Islet precursor cell (in vitro differentiated cells): ENCODE results near the gene LRP2.
"Not testable (repeated sequence)": the region's sequence is repeated elsewhere in the genome, so short reads cannot be mapped to it uniquely, and the experiment has no call there.

Experiments
- DNase-seq: peaks from one replicate; pipeline ENCODE4 v3.0.0-alpha.2; 2018

The LRP2 gene

DNA sequence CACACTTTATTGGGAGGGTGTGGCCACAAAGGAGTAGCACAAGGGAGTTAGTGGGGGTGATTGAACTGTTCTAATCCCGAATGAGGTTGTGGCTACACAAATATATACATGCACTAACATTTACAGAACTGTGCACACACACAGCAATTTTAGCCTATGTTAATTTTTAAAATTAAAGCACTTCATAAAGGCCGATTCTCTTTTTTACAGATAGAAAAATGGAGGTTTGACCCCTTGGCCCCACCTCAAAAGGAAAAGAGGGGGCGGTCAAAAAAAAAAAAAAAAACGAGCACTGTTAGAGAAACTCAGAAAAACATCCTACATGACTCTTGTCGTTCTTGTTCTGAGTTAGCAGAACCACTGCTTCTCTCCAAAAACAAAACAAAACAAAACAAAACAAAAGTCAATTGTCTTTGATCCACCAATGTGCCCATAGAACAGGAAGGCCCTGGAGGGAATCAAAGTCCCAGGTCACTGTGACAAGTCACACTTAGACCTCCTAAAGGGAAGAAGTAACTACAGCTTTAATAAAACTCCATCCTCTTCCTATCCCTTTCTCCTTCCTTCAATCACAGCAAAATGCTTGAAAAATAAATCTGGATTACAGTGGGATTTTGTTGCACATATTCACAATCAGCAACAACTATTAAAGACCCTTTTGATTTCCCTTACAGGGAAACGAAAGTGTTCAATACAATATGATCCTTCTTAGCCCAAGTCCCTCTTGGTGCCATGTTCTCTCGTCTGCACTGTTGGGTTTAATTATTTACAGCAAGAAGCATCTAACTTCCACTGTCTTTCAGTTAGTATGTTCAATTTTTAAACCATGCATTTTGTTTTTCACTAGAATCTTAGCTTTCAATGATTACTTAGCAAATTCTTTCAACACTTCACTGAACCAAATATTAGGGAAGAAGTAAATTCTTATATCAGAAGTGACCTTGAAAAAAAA, 16.6 kb downstream of the LRP2 start:
- DNase-seq: no peak

DNA sequence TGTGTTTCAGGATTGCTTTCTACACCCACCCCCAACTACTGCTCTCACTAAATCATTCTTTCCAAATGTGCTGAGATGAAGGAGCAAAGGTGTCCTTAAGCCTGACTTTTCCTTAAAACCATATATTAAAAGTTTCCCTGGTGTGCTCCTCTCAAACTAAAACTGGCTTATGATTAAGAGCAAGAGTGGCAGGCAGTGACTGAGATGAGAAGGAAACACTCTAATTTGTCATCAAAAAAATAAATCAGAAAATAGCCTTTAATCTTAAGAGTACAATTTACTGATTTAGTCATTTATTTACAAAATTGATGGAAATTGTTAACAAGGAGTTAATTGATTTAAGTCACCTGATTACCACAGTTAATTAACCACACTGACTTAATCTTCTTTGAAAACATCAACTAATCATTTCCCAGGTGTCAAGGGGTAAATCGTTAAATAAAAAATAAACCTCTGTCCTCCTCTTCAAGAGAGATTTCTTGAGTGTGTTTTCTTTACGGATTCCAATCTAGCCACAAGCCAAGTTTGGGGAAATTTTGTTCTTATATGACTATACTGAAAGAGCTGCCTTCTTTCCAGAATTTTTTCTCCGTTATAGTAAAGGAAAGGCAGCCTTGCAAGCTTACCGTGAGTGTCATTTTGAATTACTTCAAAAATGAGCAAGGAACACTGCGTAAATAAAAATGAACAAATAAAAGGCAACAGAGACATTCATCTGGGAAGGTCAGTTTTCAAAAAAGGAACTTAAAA, 17.4 kb downstream of the LRP2 start:
- DNase-seq: no peak

DNA sequence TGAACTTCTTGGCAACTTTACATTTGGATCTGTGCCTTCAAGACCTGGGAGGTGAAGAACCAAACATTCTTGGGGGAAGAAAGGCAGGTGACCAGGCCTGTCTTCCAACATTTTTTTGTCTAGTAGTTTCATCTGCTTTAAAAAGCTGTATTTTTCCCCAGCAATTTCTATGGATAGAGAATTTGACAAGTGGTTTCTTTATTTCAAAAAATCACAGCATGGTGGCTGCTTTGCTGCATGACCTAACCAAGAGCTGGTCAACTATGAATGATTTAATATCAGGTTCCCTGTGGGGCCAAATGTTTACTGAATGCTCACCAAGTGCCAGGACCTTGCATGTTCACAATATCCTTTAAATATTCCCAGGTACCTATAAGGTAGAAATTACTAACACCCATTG, 19.1 kb downstream of the LRP2 start:
- DNase-seq: no peak

DNA sequence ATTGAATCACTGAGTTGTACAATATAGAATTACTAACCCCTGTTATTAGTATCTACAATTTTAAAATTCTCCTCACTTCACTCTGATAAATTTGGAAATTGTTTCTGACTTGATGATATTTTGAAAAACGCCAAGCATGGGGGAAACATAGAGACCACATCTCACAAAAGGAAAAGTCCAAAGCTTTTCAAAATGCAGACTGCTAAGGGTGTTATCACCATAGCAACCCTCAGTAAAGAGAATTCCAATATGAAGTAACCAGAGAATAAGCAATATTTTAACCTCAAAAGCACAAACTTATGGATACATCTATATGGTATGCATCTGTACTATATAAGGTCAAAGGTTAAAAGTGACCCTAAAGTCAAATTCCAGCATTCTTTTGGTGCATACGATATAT, 22.7 kb downstream of the LRP2 start:
- DNase-seq: no peak

DNA sequence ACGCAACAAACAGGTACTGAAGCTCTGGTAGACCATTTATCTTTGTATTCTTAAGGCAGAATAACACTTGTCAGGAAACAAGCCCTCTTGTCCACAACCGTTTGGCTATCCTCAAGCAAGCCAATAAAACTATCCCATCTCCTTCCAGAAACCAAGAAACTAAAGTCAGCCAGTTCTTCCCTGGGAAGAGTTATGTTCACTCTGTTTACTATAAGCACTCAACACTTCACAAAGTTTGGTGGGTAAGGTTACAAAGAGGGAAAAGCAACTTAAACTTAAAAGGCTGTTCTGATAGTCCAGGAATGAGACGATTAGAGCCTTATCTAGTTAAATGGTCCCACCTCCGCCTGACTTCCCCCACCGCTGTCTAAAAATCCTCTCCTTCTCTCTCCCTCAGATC, 25.6 kb downstream of the LRP2 start:
- DNase-seq: no peak

DNA sequence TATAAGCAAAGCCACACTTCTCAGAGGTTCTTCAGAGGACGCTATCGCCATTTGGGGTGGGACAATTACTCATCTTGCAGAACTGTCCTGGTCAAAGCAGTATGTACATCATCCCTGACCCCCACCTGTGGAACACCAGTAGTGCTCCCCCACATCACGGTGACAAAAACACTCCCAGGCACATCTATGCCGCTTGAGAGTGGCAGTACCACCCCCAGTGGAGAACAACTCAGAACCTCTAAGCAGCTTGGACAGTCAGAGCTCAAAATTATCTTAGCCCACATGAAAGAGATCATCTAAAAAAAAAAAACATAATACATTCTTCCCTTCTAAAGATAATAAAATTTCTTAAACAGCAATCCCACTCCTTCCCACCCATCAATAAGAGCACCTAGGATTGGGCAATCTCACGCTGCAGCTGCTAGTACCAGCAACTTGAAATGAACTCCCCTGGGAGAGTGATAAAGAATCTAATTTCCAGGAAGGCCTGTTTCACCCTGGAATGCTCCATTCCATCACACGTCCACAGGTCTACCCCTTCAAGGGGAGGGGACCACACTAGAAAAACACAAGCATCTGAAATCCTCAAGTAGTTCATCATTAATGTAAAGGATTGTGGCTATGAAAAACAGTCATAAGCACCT, 31.7 kb downstream of the LRP2 start:
- DNase-seq: no peak

DNA sequence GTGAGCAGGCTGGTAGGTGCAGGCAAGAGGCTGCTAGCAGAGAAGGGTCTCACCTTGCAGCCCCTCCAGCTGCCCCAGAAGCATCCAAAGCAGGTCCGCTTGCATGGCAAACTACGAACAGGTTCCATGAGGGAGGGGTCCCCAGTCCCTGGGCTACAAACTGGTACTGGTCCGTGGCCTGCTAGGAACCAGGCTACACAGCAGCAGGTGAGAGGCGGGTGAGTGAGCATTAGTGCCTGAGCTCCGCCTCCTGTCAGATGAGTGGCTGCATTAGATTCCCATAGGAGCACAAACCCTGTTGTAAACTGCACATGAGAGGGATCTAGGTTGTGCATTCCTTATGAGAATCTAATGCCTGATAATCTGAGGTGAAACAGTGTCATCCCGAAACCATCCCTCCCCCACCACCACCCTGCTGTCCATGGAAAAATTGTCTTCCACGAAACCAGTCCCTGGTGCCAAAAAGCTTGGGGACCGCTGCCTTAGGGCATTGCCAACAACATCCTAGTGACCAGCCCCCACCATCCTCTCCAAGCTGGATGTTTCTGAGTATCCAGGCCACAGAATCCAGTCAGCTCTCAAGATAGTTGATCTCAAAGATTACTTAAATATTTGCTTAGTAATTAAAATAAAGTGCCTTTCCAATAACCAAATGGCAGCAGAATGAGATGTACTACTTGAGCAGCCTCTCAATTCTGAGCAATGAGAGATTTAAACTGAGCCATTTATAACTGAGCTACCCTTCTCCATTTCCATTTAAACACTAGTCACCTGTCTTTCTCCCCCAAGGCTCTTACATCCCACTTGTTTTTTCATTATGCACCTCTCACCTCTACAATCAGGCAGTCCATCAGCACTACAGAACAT, 32.4 kb downstream of the LRP2 start:
- no peak for DNase-seq

DNA sequence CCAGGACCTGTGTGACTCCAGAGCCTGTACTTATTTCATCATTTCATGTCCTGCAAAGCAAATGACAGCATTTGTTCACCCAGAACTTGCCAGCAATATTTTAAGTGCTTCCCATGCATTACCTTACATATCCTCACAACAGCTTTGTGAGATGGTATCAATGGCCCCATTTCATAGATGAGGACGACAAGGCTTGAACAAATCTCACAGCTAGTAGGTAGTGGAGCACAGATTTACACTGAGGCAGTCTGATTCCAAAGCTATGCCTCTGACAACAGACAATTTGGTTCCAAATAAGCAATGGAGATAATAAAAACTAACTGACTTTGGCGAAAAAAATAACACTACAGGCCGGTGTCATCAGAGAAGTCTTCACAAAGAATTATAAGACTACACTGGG, 33.5 kb downstream of the LRP2 start:
- no peak for DNase-seq

DNA sequence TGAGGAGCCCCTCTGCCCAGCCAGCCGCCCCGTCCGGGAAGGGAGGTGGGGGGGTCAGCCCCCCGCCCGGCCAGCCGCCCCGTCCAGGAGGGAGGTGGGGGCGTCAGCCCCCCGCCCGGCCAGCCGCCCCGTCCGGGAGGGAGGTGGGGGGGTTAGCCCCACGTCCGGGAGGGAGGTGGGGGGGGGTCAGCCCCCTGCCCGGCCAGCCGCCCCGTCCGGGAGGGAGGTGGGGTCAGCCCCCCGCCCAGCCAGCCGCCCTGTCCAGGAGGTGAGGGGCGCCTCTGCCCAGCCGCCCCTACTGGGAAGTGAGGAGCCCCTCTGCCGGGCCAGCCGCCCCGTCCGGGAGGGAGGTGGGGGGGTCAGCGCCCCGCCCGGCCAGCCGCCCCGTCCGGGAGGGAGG, 34.5 kb downstream of the LRP2 start:
- DNase-seq: not testable (repeated sequence)

DNA sequence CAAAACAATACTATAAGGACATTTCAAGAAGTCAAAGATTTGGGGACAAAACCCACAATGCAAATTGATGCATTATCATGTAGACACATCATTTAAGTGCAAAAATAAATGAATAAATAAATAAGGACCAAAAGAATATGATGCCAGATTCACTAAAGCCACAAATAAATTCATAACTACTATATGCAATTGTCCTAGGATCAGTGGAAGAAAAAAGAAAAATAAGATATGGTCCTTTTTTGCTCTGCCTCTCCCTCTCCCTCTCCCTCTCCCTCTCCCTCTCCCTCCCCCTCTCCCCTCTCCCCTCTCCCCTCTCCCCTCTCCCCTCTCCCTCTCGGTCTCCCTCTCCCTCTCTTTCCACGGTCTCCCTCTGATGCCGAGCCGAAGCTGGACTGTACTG, 36.4 kb downstream of the LRP2 start:
- DNase-seq: not testable (repeated sequence)

DNA sequence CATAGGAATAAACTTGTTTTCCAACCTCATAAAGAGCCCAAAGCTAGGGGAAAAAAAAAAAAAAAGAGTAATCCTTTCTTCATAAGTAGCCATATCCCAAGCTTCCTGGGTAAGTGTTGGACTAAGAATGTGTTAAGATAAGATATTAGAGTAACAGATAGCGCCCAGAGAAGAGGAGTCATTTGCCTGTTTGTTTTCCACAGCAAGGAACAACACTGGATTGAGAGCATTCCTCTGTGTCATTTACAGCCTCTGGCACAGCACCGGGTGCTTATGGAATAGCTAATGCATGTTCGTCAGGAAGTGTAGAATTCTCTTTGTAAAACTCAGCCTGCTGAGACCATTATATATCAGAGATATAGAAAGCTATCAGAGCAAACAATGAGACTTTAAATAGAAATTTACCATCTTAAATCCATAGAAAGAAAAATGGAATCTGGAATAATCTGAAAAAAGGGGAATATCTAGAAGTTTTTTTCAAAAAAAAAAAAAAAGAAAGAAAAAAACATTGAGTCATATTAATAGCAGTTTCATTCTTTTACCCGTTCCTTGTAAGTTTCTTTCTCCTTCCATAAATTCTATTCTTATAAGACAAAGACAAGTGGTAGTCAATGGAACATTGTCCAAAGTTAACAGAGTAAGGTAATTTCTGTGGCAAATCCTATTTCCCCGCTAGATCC, 37.6 kb downstream of the LRP2 start:
- DNase-seq: peak; percentile 87

DNA sequence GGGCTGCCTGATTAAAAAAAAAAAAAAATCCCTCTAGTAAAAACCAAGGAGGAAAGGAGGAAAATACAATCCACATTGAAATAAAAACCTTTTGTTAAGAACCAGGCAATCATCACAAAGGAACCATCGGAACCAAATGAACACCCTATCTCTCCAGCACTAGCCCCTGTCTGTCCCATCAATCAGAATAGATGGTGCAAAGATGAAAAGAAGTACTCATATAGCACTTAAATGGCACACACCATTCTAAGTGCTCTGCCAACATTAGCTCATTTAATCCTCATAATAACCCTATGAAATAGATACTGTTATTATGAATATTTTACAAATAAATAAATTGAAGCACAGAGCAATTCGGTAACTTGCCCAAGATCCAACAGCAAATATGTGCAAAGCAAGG, 38.5 kb downstream of the LRP2 start:
- DNase-seq: no peak

DNA sequence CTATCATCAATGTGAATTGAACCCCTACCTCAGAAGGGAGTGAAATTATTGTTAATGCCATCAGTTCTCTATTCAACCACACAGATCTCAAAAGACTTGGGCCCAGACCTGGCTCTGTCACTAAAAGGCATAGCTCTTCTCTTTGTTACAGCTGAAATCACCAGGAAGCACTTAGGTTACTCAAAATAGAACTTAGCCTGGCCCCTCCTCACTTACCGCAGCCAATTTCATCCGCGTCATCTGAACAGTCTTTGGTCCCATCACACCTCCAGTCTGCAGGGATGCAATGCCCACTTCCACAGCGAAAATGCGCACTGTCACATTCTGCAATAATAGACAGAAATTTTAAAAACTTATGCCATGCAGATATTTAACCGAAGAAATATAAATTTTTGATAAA, 41.8 kb downstream of the LRP2 start:
- no peak for DNase-seq

DNA sequence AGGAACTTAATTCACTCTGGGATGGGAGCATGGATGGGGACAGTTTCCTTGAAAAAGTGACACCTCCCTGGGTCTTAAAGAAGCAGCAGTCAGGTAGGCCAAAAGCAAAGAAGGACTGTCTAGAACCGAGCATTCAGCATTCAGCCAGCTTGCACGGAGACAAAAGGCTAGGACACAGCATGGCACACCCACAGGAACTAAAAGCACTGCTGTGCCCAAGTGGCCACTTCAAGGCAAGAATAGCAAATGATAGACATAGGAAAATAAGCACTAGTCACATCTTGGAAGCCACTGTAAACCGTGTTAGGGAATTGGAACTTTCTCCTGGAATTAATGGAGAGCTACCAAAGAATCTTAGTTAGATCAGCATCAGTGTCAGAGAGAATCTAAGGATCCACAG, 47.0 kb downstream of the LRP2 start:
- no peak for DNase-seq

DNA sequence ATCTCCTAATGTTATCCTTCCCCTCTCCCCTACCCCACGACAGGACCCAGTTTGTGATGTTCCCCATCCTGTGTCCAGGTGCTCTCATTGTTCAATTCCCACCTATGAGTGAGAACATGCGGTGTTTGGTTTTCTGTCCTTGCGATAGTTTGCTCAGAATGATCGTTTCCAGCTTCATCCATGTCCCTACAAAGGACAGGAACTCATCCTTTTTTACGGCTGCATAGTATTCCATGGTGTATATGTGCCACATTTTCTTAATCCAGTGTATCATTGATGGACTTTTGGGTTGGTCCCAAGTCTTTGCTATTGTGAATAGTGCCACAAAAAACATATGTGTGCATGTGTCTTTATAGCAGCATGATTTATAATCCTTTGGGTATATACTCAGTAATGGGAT, 54.0 kb downstream of the LRP2 start:
- DNase-seq: not testable (repeated sequence)

DNA sequence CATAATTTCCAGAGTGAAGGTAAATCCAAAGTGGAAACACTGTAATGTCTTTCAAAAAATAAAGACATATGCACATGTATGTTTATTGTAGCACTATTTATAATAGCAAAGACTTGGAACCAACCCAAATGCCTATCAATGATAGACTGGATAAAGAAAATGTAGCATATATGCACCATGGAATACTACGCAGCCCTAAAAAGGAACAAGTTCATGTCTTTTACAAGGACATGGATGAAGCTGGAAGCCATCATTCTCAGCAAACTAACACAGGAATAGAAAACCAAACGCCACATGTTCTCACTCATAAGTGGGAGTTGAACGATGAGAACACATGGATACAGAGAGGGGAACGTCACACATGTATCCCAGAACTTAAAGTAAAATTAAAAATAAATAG, 57.6 kb downstream of the LRP2 start:
- DNase-seq: not testable (repeated sequence)

DNA sequence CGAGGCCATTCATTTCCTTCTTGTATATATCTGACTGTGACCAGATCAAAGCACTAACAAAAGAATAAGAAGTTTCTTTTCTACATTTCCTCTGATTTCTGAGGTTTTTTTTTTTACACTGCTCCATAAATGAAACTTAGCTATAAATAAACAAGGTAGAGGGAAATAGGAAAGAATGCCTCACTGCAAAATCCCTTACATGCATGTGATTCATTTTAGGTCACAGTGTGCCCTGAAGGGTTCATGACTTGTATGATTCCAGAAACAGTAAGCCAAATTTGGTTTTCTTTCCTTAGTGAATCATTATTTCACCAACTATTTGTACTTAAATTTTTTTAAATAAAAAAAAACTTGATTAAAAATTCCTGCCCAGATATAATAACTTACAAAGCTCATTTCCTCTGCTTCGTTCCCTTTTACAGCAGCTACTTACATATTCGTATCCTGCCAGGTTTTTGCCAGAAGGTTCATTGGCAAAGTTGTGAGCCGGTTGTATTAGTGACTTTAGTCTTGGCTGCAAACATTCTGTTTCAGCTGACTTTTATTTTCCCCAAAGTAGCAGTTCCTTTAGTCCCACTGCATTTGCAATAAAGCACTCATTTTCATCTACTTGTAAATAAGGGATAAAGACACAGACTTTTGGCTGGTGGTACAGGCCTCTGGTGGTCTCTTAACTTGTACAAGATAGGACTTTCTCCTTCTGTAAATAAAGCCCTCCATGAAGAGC, 58.6 kb downstream of the LRP2 start:
- DNase-seq: no peak

DNA sequence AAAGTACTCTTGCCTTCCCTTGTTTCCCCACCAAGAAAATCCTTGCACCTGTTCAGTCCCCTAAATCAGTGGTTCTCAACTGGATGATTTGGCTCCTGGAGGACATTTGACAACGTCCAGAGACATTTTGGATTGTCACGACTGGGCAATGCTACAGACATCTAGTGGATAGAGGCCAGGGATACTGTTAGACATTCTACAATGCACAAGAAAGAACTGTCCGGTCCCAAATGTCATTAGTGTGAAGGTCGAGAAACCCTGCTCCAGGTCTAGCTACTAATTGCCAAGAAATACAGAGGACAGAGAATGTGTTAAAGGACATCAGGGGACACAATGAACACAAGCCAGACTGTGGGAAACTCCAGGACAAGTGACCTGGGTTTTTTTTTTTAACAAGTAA, 60.0 kb downstream of the LRP2 start:
- DNase-seq: no peak

DNA sequence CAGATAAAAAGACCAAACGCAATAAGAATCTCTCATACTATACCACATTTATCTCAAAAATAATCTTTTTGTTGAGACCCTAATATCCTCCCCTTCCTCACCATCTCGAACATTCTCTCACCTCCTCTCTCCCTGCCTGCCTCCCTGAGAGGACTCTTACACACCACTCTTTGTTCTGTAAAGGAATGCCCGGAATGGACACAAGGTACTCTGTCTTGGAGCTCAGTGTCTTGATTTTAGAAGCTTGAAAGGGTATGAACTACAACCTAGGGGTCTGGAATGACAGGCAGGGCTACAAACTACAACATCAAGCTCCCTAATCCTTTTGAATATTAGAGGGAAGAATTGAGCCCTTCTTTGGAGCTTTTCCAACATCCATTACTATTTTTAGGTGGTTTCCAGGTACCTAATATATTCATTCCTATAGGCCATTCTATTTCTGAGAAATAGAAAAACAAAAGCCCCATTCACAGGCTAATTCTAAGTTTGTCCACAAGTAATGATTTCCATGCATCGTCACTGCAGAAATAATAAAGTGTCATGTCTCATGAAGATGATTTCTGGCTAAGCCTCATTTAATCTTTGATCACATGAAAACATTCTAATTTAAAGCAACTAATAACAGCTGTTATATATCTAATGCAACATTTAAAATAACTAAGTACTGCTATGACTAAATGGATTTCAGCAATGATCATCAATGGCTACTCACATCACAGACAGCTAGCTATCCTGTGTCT, 60.6 kb downstream of the LRP2 start:
- peak; percentile 64 for DNase-seq
